Measurements from ENCODE around the gene RET.

The RET gene

DNA sequence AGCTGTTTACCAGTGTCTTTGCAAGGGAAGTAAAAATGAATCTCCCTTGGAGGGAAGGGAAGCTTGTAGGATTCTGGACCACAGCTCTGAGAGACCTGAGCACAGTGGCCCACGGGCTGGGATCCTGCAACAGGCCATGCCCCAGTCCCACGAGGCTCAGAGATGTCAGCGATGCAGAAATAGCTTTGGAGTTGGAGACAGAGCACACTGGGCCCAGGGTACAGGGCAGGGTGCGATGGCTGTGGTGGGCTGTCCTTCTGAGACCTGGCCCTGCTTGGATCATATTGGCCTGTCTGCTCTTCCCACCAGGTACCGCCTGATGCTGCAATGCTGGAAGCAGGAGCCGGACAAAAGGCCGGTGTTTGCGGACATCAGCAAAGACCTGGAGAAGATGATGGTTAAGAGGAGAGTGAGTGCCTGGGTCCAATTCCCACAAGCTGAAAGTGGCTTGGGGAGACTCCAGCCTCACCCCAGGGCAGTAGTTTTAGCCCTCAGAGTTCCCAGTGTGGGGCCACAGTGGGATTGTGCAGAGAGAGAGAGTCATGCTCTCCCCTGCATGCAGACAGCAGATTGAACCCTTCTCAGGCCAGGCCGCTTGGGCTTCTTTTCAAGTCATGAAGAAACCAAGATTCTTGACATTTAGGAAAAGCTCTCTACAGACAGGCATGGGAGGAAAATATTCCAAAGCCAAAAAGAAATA, 47.9 kb downstream of the RET start:
- H3K27ac ChIP-seq: no peak overlapping the region

GRCh38 chr10:43125274-43125845, 48.5 kb downstream of the RET start:
- H3K4me1 ChIP-seq: no peaks in the 10 kb centered on the region
- H3K27me3 ChIP-seq (ENCODE audit: control insufficient read depth, insufficient read depth, low read length): no peaks in the 10 kb centered on the region
- no peak overlapping the region for H3K9ac ChIP-seq
- H3K36me3 ChIP-seq (ENCODE audit: control insufficient read depth, insufficient read depth, low read length): no peaks in the 10 kb centered on the region
- no peak overlapping the region for H3K4me3 ChIP-seq (ENCODE audit: low read depth, low read length)
- H3K27ac ChIP-seq: no peak overlapping the region
- no peaks in the 10 kb centered on the region for H3K9me3 ChIP-seq (ENCODE audit: control insufficient read depth, low read length)
- TF ChIP-seq, protein P1, sequence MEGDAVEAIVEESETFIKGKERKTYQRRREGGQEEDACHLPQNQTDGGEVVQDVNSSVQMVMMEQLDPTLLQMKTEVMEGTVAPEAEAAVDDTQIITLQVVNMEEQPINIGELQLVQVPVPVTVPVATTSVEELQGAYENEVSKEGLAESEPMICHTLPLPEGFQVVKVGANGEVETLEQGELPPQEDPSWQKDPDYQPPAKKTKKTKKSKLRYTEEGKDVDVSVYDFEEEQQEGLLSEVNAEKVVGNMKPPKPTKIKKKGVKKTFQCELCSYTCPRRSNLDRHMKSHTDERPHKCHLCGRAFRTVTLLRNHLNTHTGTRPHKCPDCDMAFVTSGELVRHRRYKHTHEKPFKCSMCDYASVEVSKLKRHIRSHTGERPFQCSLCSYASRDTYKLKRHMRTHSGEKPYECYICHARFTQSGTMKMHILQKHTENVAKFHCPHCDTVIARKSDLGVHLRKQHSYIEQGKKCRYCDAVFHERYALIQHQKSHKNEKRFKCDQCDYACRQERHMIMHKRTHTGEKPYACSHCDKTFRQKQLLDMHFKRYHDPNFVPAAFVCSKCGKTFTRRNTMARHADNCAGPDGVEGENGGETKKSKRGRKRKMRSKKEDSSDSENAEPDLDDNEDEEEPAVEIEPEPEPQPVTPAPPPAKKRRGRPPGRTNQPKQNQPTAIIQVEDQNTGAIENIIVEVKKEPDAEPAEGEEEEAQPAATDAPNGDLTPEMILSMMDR (IDR thresholded peaks at IDR 0.05): no peak
- H3K4me2 ChIP-seq (ENCODE audit: low read length): no peak overlapping the region
- H3K79me2 ChIP-seq: no peaks in the 10 kb centered on the region
- H2AFZ ChIP-seq: no peak overlapping the region

More for the DNA sequence above, 47.9 kb downstream of the RET start:
- Histone ChIP-seq H3K36me3 (ENCODE audit: control insufficient read depth, insufficient read depth, low read length) (no peaks in the 10 kb centered on the region), H3K4me3 (ENCODE audit: low read depth, low read length) (no peak overlapping the region), H3K27me3 (ENCODE audit: control insufficient read depth, insufficient read depth, low read length) (no peaks in the 10 kb centered on the region), H3K9me3 (ENCODE audit: control insufficient read depth, low read length) (no peaks in the 10 kb centered on the region), H3K9ac (no peak overlapping the region), H3K4me1 (no peaks in the 10 kb centered on the region), H3K79me2 (no peaks in the 10 kb centered on the region), H3K4me2 (ENCODE audit: low read length) (no peak overlapping the region), H2AFZ (no peak overlapping the region)
- TF ChIP-seq, protein P1 (IDR thresholded peaks at IDR 0.05): no peak

DNA sequence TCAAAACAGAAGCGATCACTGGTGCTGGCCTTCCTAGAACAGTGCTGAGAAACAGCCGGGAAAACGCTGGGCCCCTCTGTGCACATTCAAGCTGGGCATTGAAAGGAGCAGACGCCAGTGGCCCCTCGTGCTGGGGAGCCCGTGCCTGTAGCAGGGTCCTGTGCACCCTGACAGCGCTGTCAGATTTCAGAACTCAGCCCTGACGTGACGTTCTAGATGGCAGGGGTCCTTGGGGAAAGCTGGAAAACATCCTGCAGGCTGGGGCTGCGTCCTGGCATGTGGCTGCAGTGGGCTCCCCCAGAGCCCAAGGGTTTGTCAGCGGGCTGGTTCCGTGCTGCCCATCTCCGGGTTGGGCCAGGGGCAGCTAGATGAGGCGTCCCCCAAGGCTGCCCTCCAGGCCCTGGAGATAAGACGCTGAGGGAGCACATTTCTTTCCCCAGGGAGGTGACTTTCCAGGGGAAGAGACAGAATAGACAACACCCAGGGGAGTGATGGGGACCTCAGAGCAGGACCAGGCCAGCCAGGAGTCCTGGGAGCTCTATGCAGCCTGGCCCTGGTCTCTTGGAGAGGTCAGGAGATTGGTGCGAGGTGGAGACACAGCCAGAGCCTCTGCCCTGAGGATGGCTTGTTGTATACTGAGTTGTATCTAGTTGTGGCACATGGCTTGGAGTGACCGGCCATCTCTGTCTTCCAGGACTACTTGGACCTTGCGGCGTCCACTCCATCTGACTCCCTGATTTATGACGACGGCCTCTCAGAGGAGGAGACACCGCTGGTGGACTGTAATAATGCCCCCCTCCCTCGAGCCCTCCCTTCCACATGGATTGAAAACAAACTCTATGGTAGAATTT, 49.2 kb downstream of the RET start:
- H3K4me1 ChIP-seq: no peaks in the 10 kb centered on the region
- no peaks in the 10 kb centered on the region for H3K36me3 ChIP-seq (ENCODE audit: control insufficient read depth, insufficient read depth, low read length)
- no peak overlapping the region for H2AFZ ChIP-seq
- H3K9me3 ChIP-seq (ENCODE audit: control insufficient read depth, low read length): no peaks in the 10 kb centered on the region
- no peaks in the 10 kb centered on the region for H3K79me2 ChIP-seq
- no peaks in the 10 kb centered on the region for H3K27me3 ChIP-seq (ENCODE audit: control insufficient read depth, insufficient read depth, low read length)
- H3K27ac ChIP-seq: no peak overlapping the region
- TF ChIP-seq, protein P1 (IDR thresholded peaks at IDR 0.05): no peak
- no peak overlapping the region for H3K4me3 ChIP-seq (ENCODE audit: low read depth, low read length)
- no peak overlapping the region for H3K4me2 ChIP-seq (ENCODE audit: low read length)
- H3K9ac ChIP-seq: no peak overlapping the region

GRCh38 chr10:43126759-43127424, 50.0 kb downstream of the RET start:
- Histone ChIP-seq H3K79me2 (no peaks in the 10 kb centered on the region), H3K27ac (no peak overlapping the region), H3K9me3 (ENCODE audit: control insufficient read depth, low read length) (no peaks in the 10 kb centered on the region), H3K4me3 (ENCODE audit: low read depth, low read length) (no peak overlapping the region), H3K9ac (no peak overlapping the region), H3K4me2 (ENCODE audit: low read length) (no peak overlapping the region), H3K4me1 (no peaks in the 10 kb centered on the region), H3K36me3 (ENCODE audit: control insufficient read depth, insufficient read depth, low read length) (no peaks in the 10 kb centered on the region), H3K27me3 (ENCODE audit: control insufficient read depth, insufficient read depth, low read length) (no peaks in the 10 kb centered on the region), H2AFZ (no peak overlapping the region)
- TF ChIP-seq, protein P1 (IDR thresholded peaks at IDR 0.05): no peak
